WTC11 (cell line): ENCODE results near the gene CHID1.

Experiments used
- FOXK1 ChIP-seq: sonication (generic); formaldehyde crosslinking; IDR thresholded peaks from 2 replicates; pipeline ENCODE4 v1.8.0; 2022; ENCODE audit warnings: mild to moderate bottlenecking, moderate library complexity, missing genetic modification reagents
- HMGA2 ChIP-seq: fragments of 250-450 bp; sonication (Bioruptor Pico); IDR thresholded peaks from 2 replicates; pipeline ENCODE4 v1.4.0; 2021; ENCODE audit warnings: mild to moderate bottlenecking, moderate library complexity
- NR2C2 ChIP-seq: sonication (generic); formaldehyde crosslinking; IDR thresholded peaks from 2 replicates; pipeline ENCODE4 v1.8.0; 2022; ENCODE audit warnings: mild to moderate bottlenecking, missing genetic modification reagents
- RELA ChIP-seq: sonication (generic); formaldehyde crosslinking; IDR thresholded peaks from 2 replicates; pipeline ENCODE4 v1.8.1; 2022; ENCODE audit warnings: missing genetic modification reagents, mild to moderate bottlenecking, borderline replicate concordance
- USF2 ChIP-seq: sonication (generic); formaldehyde crosslinking; IDR thresholded peaks from 2 replicates; pipeline ENCODE4 v1.8.1; 2023; ENCODE audit warnings: mild to moderate bottlenecking, missing genetic modification reagents, moderate library complexity
- TF ChIP-seq, protein P1 (sequence below): fragments of 200-600 bp; IDR thresholded peaks from 2 replicates; pipeline ENCODE4 v1.8.0; 2022; ENCODE audit warnings: antibody characterized with exemption
- TF ChIP-seq, protein P2 (sequence below): sonication (generic); formaldehyde crosslinking; IDR thresholded peaks from 2 replicates; pipeline ENCODE4 v1.8.1; 2022; ENCODE audit warnings: low read depth, missing genetic modification reagents, borderline replicate concordance
- TF ChIP-seq, protein P3 (sequence below): sonication (generic); formaldehyde crosslinking; IDR thresholded peaks from 2 replicates; pipeline ENCODE4 v1.8.1; 2022; ENCODE audit warnings: low read depth, mild to moderate bottlenecking, moderate library complexity, missing genetic modification reagents, borderline replicate concordance
- TF ChIP-seq, protein P4 (sequence below): sonication (generic); formaldehyde crosslinking; IDR thresholded peaks from 2 replicates; pipeline ENCODE4 v1.8.1; 2023; ENCODE audit warnings: mild to moderate bottlenecking, missing genetic modification reagents, borderline replicate concordance

GRCh38 chr11:893008-893654 is 17.5 kb downstream of the CHID1 start:
- TF ChIP-seq FOXK1 (CRISPR knock-in tag), result no peak
- no peak for TF ChIP-seq USF2
- no peak for TF ChIP-seq NR2C2 (CRISPR knock-in tag)
- TF ChIP-seq, protein P1, sequence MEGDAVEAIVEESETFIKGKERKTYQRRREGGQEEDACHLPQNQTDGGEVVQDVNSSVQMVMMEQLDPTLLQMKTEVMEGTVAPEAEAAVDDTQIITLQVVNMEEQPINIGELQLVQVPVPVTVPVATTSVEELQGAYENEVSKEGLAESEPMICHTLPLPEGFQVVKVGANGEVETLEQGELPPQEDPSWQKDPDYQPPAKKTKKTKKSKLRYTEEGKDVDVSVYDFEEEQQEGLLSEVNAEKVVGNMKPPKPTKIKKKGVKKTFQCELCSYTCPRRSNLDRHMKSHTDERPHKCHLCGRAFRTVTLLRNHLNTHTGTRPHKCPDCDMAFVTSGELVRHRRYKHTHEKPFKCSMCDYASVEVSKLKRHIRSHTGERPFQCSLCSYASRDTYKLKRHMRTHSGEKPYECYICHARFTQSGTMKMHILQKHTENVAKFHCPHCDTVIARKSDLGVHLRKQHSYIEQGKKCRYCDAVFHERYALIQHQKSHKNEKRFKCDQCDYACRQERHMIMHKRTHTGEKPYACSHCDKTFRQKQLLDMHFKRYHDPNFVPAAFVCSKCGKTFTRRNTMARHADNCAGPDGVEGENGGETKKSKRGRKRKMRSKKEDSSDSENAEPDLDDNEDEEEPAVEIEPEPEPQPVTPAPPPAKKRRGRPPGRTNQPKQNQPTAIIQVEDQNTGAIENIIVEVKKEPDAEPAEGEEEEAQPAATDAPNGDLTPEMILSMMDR, result no peak
- no peak for TF ChIP-seq RELA (CRISPR knock-in tag)
- no peak for TF ChIP-seq HMGA2 (CRISPR knock-in tag)
- TF ChIP-seq, protein P2, sequence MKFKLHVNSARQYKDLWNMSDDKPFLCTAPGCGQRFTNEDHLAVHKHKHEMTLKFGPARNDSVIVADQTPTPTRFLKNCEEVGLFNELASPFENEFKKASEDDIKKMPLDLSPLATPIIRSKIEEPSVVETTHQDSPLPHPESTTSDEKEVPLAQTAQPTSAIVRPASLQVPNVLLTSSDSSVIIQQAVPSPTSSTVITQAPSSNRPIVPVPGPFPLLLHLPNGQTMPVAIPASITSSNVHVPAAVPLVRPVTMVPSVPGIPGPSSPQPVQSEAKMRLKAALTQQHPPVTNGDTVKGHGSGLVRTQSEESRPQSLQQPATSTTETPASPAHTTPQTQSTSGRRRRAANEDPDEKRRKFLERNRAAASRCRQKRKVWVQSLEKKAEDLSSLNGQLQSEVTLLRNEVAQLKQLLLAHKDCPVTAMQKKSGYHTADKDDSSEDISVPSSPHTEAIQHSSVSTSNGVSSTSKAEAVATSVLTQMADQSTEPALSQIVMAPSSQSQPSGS (CRISPR knock-in tag), result no peak
- TF ChIP-seq, protein P3, sequence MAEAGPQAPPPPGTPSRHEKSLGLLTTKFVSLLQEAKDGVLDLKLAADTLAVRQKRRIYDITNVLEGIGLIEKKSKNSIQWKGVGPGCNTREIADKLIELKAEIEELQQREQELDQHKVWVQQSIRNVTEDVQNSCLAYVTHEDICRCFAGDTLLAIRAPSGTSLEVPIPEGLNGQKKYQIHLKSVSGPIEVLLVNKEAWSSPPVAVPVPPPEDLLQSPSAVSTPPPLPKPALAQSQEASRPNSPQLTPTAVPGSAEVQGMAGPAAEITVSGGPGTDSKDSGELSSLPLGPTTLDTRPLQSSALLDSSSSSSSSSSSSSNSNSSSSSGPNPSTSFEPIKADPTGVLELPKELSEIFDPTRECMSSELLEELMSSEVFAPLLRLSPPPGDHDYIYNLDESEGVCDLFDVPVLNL (CRISPR knock-in tag), result no peak
- TF ChIP-seq, protein P4, sequence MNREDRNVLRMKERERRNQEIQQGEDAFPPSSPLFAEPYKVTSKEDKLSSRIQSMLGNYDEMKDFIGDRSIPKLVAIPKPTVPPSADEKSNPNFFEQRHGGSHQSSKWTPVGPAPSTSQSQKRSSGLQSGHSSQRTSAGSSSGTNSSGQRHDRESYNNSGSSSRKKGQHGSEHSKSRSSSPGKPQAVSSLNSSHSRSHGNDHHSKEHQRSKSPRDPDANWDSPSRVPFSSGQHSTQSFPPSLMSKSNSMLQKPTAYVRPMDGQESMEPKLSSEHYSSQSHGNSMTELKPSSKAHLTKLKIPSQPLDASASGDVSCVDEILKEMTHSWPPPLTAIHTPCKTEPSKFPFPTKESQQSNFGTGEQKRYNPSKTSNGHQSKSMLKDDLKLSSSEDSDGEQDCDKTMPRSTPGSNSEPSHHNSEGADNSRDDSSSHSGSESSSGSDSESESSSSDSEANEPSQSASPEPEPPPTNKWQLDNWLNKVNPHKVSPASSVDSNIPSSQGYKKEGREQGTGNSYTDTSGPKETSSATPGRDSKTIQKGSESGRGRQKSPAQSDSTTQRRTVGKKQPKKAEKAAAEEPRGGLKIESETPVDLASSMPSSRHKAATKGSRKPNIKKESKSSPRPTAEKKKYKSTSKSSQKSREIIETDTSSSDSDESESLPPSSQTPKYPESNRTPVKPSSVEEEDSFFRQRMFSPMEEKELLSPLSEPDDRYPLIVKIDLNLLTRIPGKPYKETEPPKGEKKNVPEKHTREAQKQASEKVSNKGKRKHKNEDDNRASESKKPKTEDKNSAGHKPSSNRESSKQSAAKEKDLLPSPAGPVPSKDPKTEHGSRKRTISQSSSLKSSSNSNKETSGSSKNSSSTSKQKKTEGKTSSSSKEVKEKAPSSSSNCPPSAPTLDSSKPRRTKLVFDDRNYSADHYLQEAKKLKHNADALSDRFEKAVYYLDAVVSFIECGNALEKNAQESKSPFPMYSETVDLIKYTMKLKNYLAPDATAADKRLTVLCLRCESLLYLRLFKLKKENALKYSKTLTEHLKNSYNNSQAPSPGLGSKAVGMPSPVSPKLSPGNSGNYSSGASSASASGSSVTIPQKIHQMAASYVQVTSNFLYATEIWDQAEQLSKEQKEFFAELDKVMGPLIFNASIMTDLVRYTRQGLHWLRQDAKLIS (CRISPR knock-in tag), result no peak
